ENCODE measurements around the gene HBE1.
"Not testable (repeated sequence)": the region's sequence is repeated elsewhere in the genome, so short reads cannot be mapped to it uniquely, and the experiment has no call there.

HBE1 gene

GRCh38 chr11:5285703-5286340 is 16.1 kb upstream of the HBE1 start:
- no peak for DNase-seq (ENCODE audit: low read depth in 2 of 3, low spot score in 1 of 3)

- no peak for DNase-seq (ENCODE audit: low read depth in 2 of 3, low spot score in 1 of 3)
Observed at GRCh38 chr11:5284637-5285036, 14.9 kb upstream of the HBE1 start.

- no peak for DNase-seq (ENCODE audit: low read depth in 2 of 3, low spot score in 1 of 3)
Observed at GRCh38 chr11:5283882-5284281, 14.1 kb upstream of the HBE1 start.

- no peak for DNase-seq (ENCODE audit: low read depth in 2 of 3, low spot score in 1 of 3)
Observed at GRCh38 chr11:5283086-5283485, 13.3 kb upstream of the HBE1 start.

- no peak for DNase-seq (ENCODE audit: low read depth in 2 of 3, low spot score in 1 of 3)
Observed at GRCh38 chr11:5282628-5283027, 12.9 kb upstream of the HBE1 start.

- DNase-seq (ENCODE audit: low read depth in 2 of 3, low spot score in 1 of 3) = no peak
Observed at GRCh38 chr11:5281596-5281995, 11.9 kb upstream of the HBE1 start.

GRCh38 chr11:5280582-5281102 is 10.9 kb upstream of the HBE1 start:
- peak in 2 of 3 donors; percentile 1 to 6 for DNase-seq (ENCODE audit: low read depth in 2 of 3, low spot score in 1 of 3)

GRCh38 chr11:5279471-5280090 is 9.8 kb upstream of the HBE1 start:
- DNase-seq (ENCODE audit: low read depth in 2 of 3, low spot score in 1 of 3) = no peak

GRCh38 chr11:5277807-5278382 is 8.2 kb upstream of the HBE1 start:
- no peak for DNase-seq (ENCODE audit: low read depth in 2 of 3, low spot score in 1 of 3)

- DNase-seq (ENCODE audit: low read depth in 2 of 3, low spot score in 1 of 3) = no peak
Observed at GRCh38 chr11:5276697-5277096, 7.0 kb upstream of the HBE1 start.

- no peak for DNase-seq (ENCODE audit: low read depth in 2 of 3, low spot score in 1 of 3)
Observed at GRCh38 chr11:5275369-5276110, 5.8 kb upstream of the HBE1 start.

- no peak for DNase-seq (ENCODE audit: low read depth in 2 of 3, low spot score in 1 of 3)
Observed at GRCh38 chr11:5274395-5274794, 4.7 kb upstream of the HBE1 start.

GRCh38 chr11:5272395-5273017 is 2.8 kb upstream of the HBE1 start:
- DNase-seq (ENCODE audit: low read depth in 2 of 3, low spot score in 1 of 3) = no peak

GRCh38 chr11:5267033-5267563 is 2.6 kb downstream of the HBE1 start:
- no peak for DNase-seq (ENCODE audit: low read depth in 2 of 3, low spot score in 1 of 3)

GRCh38 chr11:5266609-5267008 is 3.1 kb downstream of the HBE1 start:
- no peak for DNase-seq (ENCODE audit: low read depth in 2 of 3, low spot score in 1 of 3)

- DNase-seq (ENCODE audit: low read depth in 2 of 3, low spot score in 1 of 3) = no peak
Observed at GRCh38 chr11:5265832-5266231, 3.9 kb downstream of the HBE1 start.

- DNase-seq (ENCODE audit: low read depth in 2 of 3, low spot score in 1 of 3) = no peak
Observed at GRCh38 chr11:5258543-5259262, 11.0 kb downstream of the HBE1 start.

- no peak for DNase-seq (ENCODE audit: low read depth in 2 of 3, low spot score in 1 of 3)
Observed at GRCh38 chr11:5257296-5257695, 12.4 kb downstream of the HBE1 start.

GRCh38 chr11:5254646-5255413 is 14.9 kb downstream of the HBE1 start, which contains the start of gene HBG2:
Gene HBG2 (minus strand): TSS chr11:5254781. CDS start chr11:5254728, 53 bp downstream.
- not testable (repeated sequence) for DNase-seq (ENCODE audit: low read depth in 2 of 3, low spot score in 1 of 3)

- not testable (repeated sequence) for DNase-seq (ENCODE audit: low read depth in 2 of 3, low spot score in 1 of 3)
Observed at GRCh38 chr11:5254023-5254422, 15.7 kb downstream of the HBE1 start.

All from stimulated activated CD4-positive, alpha-beta T cell treated with anti-CD3 and anti-CD28 coated beads, Interleukin-12 subunit alpha, Interleukin-12 subunit beta, amount 100 ng/mL, for 48 hours (primary cell).